ENCODE measurements around the gene NECTIN3. TPM values are rescaled to one million over a fixed set of nuclear protein-coding genes. Genes with fewer than 3 reads are reported as not detected.

The NECTIN3 gene
- total RNA-seq, 1 donor from 2014 or later = 25.2 TPM

DNA sequence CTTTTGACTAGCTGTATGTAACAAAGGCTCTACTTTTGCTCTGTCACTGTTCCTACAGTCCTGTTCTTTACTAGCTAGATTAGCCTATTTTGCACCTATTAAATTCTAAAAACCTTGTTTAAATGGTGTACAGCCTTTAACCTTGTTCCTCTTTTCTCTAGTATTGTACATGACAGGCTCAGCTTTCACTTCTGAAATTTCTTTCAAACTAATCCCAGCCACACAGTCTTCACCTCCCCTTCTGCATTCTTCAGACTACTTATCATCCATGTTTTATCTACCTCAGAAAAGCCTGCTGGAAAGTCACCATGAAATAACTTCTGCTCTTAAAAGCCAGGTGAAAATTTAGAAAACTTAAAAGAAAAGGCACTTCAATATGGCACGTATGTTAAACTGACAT is 122.4 kb downstream of the NECTIN3 start:
- DNase-seq (ENCODE audit: low spot score) (no peak), ATAC-seq (no peak)

DNA sequence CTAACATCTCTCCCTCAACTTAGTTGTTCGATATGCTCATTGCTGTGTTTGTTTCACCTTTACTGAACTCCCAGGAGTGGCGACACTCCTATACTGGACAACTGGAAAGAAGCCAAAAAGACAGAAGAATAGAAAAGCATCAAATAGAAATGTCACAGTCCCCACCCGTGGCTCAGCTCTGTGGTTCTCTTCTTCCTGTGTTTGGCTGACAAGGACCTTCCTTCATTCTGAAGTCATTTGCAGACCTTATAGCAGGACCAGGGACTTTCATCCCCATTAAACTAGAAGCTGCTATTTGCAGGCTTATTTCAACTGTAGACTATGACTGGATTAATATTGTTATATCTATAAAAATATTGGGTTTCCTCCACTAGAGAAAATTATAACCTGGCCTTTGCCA is 125.9 kb downstream of the NECTIN3 start:
- ATAC-seq (no peak), DNase-seq (ENCODE audit: low spot score) (no peak)

DNA sequence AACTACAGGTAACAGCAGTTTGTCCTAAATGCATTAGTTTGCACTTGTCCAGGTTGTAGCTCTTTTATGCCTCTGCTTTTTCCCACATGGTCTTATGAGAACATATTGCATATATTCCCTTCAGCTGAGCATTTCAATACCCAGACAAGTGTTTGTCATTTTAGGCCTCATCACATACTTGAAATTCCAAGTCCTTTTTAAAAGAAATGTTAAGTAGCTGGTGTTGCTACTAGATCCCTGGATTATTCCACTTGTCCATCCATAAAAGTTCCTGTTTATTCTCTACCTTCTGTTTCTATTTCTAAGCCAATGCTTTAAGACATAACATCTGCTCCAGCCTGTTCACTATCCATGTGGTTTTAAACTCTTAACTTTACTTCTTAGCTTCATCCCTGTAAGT is 128.4 kb downstream of the NECTIN3 start:
- ATAC-seq = no peak
- DNase-seq (ENCODE audit: low spot score) = no peak

DNA sequence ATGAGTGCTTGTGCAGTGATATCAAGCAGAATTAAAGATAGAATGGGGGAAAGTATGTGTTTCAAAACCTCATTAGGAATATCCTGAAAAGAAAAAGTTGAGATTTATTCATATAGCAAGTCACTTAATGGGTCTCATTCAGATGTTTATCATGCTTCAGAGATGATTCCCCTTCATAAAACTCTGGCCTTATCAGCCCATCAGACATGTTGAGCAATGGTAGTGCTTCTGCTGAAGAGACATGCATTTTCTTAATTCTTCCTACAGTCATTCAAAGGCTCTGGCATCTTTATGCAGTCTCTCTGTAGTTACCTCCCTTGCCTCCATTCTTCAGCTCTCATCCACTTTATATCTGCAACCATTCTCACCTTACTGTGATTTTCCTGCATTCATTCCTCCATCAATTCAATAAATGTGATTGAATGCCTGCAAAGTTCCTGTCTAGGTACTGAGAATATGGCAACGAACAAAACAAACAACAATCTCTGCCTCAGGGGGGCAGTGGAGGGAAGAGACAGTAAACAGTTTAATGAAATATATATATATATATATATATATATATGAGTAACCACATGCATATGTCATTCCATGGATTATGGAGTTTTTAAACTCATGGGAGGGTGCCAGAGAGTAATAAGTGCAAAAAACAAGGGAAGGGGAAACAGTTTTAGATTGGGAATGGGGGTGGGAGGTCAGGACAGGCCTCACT is 138.5 kb downstream of the NECTIN3 start:
- DNase-seq (ENCODE audit: low spot score) (no peak), ATAC-seq (no peak)

- no peak for ATAC-seq
- no peak for DNase-seq (ENCODE audit: low spot score)
Measured at GRCh38 chr3:111210866-111211564, 139.4 kb downstream of the NECTIN3 start.

GRCh38 chr3:111212511-111212910 is 140.9 kb downstream of the NECTIN3 start:
- DNase-seq (ENCODE audit: low spot score) = no peak
- no peak for ATAC-seq

DNA sequence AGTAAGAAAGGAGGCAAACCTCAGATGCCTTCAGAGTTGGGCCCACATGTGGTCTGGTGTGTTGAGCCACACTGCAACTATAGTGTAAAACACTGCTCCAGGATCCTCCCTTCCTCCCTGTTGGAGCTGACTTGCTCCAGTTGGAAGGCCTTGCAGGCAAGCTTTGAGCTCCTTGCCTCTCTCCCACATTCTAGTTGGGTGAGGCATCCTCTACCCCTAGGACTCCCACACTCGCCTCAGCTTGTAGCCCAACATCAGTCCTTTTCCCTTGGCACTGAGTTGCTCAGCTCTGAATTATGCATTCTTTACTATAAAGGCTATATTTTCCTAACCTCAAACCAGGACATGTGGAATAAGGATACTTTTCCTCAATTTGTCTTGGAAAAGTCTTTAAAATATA is 143.9 kb downstream of the NECTIN3 start:
- no peak for ATAC-seq
- no peak for DNase-seq (ENCODE audit: low spot score)

DNA sequence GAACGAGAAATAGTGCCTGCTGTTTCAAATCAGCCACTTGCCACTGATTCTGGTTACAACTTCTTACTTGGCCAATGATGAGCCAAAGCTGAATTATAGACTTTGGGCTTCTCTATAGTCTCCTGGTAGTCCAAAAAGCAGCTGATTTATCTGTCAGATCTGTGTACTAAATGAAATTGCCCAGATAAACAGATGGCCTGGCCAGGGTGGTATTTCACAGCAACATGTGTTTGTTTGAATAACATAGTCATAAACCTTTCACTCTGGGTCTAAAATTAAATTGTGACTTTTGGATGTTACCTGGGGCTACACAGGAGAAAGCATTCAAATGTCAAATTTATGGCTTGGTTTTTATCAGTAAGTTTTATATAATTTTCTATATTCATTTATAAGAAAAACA is 147.0 kb downstream of the NECTIN3 start:
- DNase-seq (ENCODE audit: low spot score) (no peak), ATAC-seq (no peak)

DNA sequence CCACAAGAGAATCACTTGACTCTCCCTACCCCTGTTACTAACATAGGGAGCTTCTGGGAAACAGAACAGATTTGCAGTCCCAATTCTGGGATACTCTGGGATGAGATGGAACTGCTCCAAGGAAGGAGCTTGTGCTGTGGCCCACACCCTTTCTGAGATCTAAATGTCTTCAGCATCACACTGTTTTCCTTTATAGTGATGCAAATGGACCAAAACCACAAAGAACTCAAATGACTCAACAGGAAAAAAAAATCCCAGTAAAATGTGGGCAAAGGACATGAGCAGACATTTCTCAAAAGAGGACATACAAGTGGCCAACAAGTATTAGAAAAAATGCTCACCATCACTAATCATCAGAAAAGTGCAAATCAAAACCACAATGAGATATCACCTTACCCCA is 155.6 kb downstream of the NECTIN3 start:
- DNase-seq (ENCODE audit: low spot score) (no peak), ATAC-seq (no peak)

DNA sequence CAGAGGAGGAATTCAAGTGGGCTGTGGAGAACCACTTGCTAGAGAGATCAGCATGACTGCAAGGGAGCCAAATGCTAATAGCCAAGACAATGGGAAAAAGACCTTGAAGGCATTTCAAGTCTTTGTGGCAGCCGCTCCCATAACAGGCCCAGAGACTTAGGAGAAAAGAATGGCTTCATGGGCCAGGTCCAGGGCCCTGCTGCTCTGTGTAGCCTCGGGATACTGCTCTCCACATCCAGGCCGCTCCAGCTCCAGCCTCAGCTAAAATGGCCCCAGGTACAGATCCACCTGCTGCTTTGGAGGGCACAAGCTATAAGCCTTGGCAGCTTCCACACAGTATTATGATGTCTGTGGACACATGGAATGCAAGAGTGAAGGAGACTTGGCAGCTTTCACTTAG is 157.7 kb downstream of the NECTIN3 start:
- DNase-seq (ENCODE audit: low spot score) (no peak), ATAC-seq (no peak)

DNA sequence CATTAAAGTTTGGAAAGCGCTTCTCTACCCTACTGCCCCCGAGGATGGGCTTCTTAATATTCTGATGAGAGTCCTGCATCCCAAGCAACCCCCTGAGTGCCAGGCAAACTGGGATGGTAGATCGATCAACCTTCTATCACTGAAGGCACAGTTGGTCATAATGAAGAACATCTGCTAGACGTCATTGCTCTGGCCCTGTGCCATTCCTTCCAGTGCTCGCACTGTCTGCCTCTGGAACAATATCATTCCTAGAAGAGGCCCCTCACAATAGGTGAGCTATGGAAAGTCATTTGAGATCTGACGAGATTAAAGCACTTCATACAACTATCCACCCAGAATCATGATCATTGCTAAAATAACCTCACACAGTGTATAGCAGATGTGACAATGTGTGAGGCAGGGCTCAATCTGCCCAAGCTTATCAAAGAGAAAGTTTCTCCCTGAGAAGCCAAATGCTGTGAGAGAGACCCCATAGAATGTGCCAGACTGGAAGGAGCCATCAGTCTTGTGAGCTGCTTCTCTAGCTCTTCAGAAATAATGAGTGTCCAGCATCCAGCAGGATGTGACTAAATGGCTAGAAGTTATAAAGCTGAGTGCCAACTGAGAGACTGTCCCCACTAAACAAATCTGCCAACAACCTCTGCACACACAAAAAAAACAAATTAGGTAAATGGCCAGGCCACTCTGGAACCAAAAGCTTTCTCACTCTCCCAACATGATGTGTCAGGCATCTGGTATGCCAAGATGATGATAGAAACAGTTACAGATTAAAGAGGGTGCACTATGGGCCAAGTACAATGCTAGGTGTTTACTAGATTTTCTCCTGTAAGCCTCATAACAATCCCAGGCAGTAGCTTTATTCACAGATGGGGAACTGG is 165.5 kb downstream of the NECTIN3 start:
- no peak for DNase-seq (ENCODE audit: low spot score)
- ATAC-seq = no peak

GRCh38 chr3:111237946-111238345 is 166.3 kb downstream of the NECTIN3 start:
- no peak for DNase-seq (ENCODE audit: low spot score)
- no peak for ATAC-seq

- no peak for DNase-seq (ENCODE audit: low spot score)
- no peak for ATAC-seq
Measured at GRCh38 chr3:111238885-111239284, 167.3 kb downstream of the NECTIN3 start.

DNA sequence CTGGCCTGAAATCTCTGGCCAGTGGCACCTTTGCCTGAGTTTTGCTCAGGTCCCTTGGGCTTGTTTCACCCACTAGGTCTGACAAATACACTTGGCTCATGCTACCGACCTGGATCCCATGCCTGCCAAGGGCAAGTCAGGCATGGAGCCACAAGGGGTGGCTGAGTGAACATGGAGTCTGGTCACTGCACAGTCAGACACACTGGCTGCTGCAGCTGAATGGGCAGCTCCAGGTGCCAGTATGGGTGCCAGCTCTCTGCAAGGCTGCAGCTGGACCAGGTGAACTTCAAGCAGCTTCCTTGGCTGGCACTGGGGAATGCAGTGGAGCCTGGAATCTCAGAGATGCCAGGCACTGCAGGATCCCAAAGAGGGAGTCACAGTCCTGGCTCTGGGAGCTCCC is 170.3 kb downstream of the NECTIN3 start:
- DNase-seq (ENCODE audit: low spot score) (no peak), ATAC-seq (no peak)
